ENCODE measurements around the gene ABTB1.

ABTB1 gene

DNA sequence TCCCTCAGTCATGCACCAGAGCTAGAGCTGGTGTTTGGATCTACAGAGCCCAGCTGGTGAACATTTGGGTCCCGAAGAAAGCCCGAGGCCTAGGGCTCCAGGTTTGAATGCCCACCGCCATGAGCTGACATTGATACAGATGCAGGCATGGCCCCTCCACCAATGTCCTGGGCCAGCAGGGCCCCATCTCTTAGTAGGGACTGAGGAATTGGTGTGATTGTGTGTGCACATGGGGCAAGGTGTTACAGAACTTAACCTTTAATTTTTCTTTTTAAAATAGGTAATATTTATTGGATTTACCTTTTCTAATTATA is 32.8 kb upstream of the ABTB1 start (continued):
- TF ChIP-seq, protein P1, sequence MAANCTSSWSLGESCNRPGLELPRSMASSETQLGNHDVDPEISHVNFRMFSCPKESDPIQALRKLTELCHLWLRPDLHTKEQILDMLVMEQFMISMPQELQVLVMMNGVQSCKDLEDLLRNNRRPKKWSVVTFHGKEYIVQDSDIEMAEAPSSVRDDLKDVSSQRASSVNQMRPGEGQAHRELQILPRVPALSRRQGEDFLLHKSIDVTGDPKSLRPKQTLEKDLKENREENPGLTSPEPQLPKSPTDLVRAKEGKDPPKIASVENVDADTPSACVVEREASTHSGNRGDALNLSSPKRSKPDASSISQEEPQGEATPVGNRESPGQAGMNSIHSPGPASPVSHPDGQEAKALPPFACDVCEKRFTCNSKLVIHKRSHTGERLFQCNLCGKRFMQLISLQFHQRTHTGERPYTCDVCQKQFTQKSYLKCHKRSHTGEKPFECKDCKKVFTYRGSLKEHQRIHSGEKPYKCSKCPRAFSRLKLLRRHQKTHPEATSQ (tag by site-specific recombination; IDR thresholded peaks at IDR 0.05), result no peak

DNA sequence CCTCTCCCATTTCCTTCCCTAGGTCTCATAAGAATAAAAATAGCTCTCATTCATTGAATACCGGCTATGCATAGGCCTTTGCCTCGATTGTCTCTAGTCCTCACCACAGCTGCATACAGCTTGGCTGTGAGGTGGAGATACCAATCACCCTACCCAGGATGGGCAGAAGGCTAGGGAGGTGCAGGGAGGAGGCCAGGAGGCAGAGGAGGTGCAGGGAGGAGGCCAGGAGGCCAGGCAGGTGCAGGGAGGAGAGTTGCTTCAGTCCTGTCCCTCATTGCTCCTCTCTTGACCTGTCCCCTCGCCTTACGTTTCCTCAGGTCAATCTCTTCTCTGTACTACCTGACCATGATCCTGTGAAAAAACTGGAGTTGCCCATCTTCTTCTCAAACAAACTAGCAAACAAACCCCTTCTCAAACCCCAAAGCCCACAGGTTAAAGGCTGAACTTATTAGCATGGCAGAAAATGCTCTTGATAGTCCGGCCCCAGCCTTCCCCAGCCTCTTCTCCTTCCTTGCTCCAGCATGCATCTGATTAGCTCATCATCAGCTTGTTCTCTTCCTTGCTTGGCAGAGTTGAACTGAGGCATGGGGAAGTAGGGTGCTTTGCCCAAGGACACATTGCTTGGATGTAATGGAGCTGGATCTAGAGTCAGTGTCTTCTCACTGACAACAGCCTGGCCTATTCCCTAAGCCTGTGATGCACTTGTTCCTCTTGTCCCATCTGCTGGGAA is 27.9 kb upstream of the ABTB1 start:
- TF ChIP-seq, protein P2, sequence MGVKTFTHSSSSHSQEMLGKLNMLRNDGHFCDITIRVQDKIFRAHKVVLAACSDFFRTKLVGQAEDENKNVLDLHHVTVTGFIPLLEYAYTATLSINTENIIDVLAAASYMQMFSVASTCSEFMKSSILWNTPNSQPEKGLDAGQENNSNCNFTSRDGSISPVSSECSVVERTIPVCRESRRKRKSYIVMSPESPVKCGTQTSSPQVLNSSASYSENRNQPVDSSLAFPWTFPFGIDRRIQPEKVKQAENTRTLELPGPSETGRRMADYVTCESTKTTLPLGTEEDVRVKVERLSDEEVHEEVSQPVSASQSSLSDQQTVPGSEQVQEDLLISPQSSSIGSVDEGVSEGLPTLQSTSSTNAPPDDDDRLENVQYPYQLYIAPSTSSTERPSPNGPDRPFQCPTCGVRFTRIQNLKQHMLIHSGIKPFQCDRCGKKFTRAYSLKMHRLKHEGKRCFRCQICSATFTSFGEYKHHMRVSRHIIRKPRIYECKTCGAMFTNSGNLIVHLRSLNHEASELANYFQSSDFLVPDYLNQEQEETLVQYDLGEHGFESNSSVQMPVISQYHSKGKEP (tag by site-specific recombination; IDR thresholded peaks at IDR 0.05), result no peak
- TF ChIP-seq, protein P3, sequence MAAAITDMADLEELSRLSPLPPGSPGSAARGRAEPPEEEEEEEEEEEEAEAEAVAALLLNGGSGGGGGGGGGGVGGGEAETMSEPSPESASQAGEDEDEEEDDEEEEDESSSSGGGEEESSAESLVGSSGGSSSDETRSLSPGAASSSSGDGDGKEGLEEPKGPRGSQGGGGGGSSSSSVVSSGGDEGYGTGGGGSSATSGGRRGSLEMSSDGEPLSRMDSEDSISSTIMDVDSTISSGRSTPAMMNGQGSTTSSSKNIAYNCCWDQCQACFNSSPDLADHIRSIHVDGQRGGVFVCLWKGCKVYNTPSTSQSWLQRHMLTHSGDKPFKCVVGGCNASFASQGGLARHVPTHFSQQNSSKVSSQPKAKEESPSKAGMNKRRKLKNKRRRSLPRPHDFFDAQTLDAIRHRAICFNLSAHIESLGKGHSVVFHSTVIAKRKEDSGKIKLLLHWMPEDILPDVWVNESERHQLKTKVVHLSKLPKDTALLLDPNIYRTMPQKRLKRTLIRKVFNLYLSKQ (tag by site-specific recombination; IDR thresholded peaks at IDR 0.05; ENCODE audit: borderline replicate concordance), result no peak
- TF ChIP-seq ZNF626 (tag by site-specific recombination; IDR thresholded peaks at IDR 0.05) (no peak), ZNF585B (tag by site-specific recombination; IDR thresholded peaks at IDR 0.05) (no peak), KLF8 (tag by site-specific recombination; IDR thresholded peaks at IDR 0.05) (no peak)
- POLR2A ChIA-PET, result no interaction called here
- Histone ChIP-seq H3K4me3 (ENCODE audit: low read depth, low read length) (no peak overlapping the region), H3K27ac (ENCODE audit: extremely low read depth, low read depth, low read length) (no peak overlapping the region), H3K9me3 (ENCODE audit: control insufficient read depth, insufficient read depth, low read depth, low read length) (no peaks in the 10 kb centered on the region), H3K36me3 (ENCODE audit: control insufficient read depth in 2 of 2, insufficient read depth in 1 of 2, low read length in 2 of 2) (peaks cover 0 to 24% of the 10 kb centered on the region in 2 experiments; a peak in 2 of 3 replicates), H3K4me1 (ENCODE audit: control insufficient read depth, insufficient read depth, low read length) (no peaks in the 10 kb centered on the region)
- CTCF ChIA-PET, result interaction anchor here (0.6 kb wide), 1 partner anchor 52 kb away, joined by 4 read pairs; no protein-coding TSS in a partner anchor

DNA sequence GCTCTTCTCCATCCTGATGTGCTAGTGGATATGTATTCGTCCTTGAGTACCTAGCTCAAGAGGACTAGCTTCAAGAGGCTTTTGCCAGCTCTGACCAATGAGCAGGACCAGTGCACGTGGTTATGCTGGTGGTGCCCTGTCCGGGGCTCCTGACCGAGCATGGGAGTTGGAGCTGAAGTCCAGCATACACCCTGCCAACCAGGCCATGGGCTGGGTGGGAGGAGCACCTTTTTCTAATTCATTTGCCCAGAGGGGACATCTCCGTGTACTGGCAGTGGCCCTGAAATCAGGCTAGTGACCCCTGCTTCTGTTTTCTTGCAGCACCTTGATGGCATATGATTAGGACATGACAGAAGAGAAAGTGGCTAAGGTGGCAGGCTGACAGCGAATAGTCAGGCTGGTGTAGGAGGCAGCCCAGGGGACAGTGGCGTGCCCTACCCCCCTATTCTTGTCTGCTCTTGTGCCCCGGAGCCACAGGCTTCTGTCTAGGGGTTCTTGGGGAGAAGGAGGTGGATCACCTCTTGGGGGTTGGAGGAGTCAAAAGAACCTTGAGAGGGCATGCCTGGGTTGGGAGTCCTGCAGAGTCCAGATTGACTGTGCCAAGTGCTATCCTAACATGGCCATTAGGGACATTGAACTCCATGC is 27.3 kb upstream of the ABTB1 start:
- Histone ChIP-seq H3K9me3 (ENCODE audit: control insufficient read depth, insufficient read depth, low read depth, low read length) (no peaks in the 10 kb centered on the region), H3K4me1 (ENCODE audit: control insufficient read depth, insufficient read depth, low read length) (no peaks in the 10 kb centered on the region), H3K27ac (ENCODE audit: extremely low read depth, low read depth, low read length) (no peak overlapping the region), H3K36me3 (ENCODE audit: control insufficient read depth in 2 of 2, insufficient read depth in 1 of 2, low read length in 2 of 2) (peaks cover 0 to 21% of the 10 kb centered on the region in 2 experiments; a peak in 2 of 3 replicates), H3K4me3 (ENCODE audit: low read depth, low read length) (no peak overlapping the region)
- TF ChIP-seq ZNF621 (tag by site-specific recombination; IDR thresholded peaks at IDR 0.05) (no peak), GFI1B (tag by site-specific recombination; IDR thresholded peaks at IDR 0.05) (no peak)
- POLR2A ChIA-PET, result no interaction called here
- CTCF ChIA-PET, result interaction anchor here (0.6 kb wide), 1 partner anchor 51 kb away, joined by 4 read pairs; no protein-coding TSS in a partner anchor

DNA sequence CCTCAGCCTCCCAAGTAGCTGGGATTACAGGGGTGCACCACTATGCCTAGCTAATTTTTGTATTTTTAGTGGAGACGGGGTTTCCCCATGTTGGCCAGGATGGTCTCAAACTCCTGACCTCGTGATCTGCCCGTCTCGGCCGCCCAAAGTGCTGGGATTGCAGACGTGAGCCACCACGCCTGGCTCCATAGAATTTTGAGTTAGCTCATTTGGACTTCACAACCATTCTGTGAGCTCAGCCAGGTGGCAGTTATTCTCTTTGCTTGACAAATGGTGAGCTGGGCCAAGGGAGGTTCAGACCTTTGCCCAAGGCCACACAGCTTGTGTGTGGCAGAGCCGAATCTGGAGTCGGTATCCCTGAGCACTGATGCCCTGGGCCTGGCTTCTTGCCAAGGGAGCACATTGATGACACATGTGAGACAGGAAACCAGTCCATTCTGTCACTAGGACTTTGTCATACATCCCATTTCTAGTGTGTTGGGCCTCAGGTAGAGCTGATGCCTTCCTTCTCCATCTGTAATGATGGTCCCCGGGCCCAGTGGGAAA is 26.2 kb upstream of the ABTB1 start:
- Histone ChIP-seq H3K36me3 (ENCODE audit: control insufficient read depth in 2 of 2, insufficient read depth in 1 of 2, low read length in 2 of 2) (peaks cover 0 to 23% of the 10 kb centered on the region in 2 experiments; a peak in 2 of 3 replicates), H3K27ac (ENCODE audit: extremely low read depth, low read depth, low read length) (no peak overlapping the region), H3K4me1 (ENCODE audit: control insufficient read depth, insufficient read depth, low read length) (no peaks in the 10 kb centered on the region), H3K4me3 (ENCODE audit: low read depth, low read length) (no peak overlapping the region), H3K9me3 (ENCODE audit: control insufficient read depth, insufficient read depth, low read depth, low read length) (no peaks in the 10 kb centered on the region)
- CTCF ChIA-PET, result interaction anchor here (1.3 kb wide), 1 partner anchor 313 kb away, joined by 5 read pairs; no protein-coding TSS in a partner anchor
- POLR2A ChIA-PET, result no interaction called here
- TF ChIP-seq ZNF416 (tag by site-specific recombination; IDR thresholded peaks at IDR 0.05) (no peak), ZBTB48 (tag by site-specific recombination; IDR thresholded peaks at IDR 0.05) (no peak), ZNF112 (tag by site-specific recombination; IDR thresholded peaks at IDR 0.05) (no peak), ZSCAN30 (tag by site-specific recombination; IDR thresholded peaks at IDR 0.05) (no peak), ZNF2 (tag by site-specific recombination; IDR thresholded peaks at IDR 0.05) (no peak), SP7 (tag by site-specific recombination; IDR thresholded peaks at IDR 0.05) (no peak), ZNF404 (tag by site-specific recombination; IDR thresholded peaks at IDR 0.05) (no peak), ZNF274 (IDR thresholded peaks at IDR 0.05; ENCODE audit: low read length) (no peak), ZNF274 (tag by site-specific recombination; IDR thresholded peaks at IDR 0.05; ENCODE audit: borderline replicate concordance) (no peak), ZNF394 (tag by site-specific recombination; IDR thresholded peaks at IDR 0.05; ENCODE audit: borderline replicate concordance) (no peak), ZNF37A (tag by site-specific recombination; IDR thresholded peaks at IDR 0.05) (no peak), MEIS1 (CRISPR knock-in tag; IDR thresholded peaks at IDR 0.05; ENCODE audit: borderline replicate concordance) (no peak)
- TF ChIP-seq, protein P4, sequence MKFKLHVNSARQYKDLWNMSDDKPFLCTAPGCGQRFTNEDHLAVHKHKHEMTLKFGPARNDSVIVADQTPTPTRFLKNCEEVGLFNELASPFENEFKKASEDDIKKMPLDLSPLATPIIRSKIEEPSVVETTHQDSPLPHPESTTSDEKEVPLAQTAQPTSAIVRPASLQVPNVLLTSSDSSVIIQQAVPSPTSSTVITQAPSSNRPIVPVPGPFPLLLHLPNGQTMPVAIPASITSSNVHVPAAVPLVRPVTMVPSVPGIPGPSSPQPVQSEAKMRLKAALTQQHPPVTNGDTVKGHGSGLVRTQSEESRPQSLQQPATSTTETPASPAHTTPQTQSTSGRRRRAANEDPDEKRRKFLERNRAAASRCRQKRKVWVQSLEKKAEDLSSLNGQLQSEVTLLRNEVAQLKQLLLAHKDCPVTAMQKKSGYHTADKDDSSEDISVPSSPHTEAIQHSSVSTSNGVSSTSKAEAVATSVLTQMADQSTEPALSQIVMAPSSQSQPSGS (tag by site-specific recombination; IDR thresholded peaks at IDR 0.05; ENCODE audit: low read depth), result no peak
- TF ChIP-seq, protein P5, sequence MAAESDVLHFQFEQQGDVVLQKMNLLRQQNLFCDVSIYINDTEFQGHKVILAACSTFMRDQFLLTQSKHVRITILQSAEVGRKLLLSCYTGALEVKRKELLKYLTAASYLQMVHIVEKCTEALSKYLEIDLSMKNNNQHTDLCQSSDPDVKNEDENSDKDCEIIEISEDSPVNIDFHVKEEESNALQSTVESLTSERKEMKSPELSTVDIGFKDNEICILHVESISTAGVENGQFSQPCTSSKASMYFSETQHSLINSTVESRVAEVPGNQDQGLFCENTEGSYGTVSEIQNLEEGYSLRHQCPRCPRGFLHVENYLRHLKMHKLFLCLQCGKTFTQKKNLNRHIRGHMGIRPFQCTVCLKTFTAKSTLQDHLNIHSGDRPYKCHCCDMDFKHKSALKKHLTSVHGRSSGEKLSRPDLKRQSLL (tag by site-specific recombination; IDR thresholded peaks at IDR 0.05), result no peak

All from HEK293 (cell line).